ENCODE data around the gene ASCL3.
"Not testable (repeated sequence)": the region's sequence is repeated elsewhere in the genome, so short reads cannot be mapped to it uniquely, and the experiment has no call there.

Gene ASCL3, protein sequence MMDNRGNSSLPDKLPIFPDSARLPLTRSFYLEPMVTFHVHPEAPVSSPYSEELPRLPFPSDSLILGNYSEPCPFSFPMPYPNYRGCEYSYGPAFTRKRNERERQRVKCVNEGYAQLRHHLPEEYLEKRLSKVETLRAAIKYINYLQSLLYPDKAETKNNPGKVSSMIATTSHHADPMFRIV

DNA sequence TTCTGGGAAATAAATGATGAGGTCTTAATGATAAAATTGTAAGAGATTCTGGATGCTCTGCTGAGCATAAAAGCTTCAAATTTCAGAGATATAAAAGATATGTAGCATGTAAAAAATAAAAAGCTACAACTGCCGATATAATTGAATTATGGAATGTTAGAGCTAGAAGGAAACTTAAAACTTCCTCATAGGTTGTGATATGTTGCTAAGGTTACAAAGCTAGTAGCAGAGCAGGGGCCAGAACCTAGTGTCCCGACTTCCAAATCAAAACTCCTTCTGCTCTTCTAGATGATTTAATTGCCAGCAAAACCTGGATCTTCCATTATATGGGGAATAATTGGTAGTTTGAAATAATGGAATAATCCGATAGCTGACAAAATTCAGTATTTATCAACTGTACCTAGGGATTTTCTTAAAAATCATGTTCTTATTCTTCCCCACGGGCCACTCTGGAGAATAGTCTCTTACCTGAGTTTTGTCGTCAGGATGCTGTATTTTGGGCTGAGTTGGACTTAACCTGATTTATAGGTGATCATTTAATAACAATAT is at the start of gene ASCL3:
Gene ASCL3 (minus strand): TSS at position 499 of the 549 bp plus-strand sequence. CDS start 4,855 bp downstream, outside the sequence.
- H3K36me3 ChIP-seq (ENCODE audit: control insufficient read depth, insufficient read depth, low read length) = no peaks in the 10 kb centered on the region
- WGBS (ENCODE audit: insufficient coverage, insufficient read length) = no CpG with 5 or more reads among the region's 5 CpGs
- H3K27me3 ChIP-seq (ENCODE audit: control insufficient read depth, insufficient read depth, low read length) = no peaks in the 10 kb centered on the region
- no peaks in the 10 kb centered on the region for H3K4me1 ChIP-seq (ENCODE audit: control insufficient read depth, insufficient read depth, low read length)
- no peak for DNase-seq (ENCODE audit: low read depth, low spot score)
- H3K4me3 ChIP-seq (ENCODE audit: low read length) = no peak within 1 kb of the TSS
- H3K9me3 ChIP-seq (ENCODE audit: control insufficient read depth, insufficient read depth, low read length) = no peaks in the 10 kb centered on the region
- H3K27ac ChIP-seq (ENCODE audit: low read length) = no peak within 1 kb of the TSS

DNA sequence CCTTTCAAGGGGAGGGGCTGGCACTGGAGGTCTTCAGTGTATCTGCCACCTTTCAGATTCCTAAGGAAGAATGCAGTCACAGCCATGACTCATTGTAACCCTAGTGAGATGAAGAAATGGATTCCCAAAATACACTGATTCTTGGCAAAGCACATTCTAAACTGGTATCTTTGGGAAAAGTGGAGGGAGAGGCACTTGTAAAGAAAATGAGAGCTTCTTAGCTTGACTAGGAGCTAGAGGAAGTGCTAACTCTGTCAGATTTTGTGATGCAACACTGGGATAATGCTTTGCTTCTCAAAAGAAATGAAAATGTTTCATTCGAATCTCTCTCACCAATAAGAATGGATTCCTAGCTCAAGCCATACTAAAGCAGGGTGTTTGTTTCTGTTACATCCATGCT is 46.6 kb upstream of the ASCL3 start:
- WGBS (ENCODE audit: insufficient coverage, insufficient read length) = no CpG with 5 or more reads among the region's 1 CpG
- no peak overlapping the region for H3K4me3 ChIP-seq (ENCODE audit: low read length)
- DNase-seq (ENCODE audit: low read depth, low spot score) = no peak

DNA sequence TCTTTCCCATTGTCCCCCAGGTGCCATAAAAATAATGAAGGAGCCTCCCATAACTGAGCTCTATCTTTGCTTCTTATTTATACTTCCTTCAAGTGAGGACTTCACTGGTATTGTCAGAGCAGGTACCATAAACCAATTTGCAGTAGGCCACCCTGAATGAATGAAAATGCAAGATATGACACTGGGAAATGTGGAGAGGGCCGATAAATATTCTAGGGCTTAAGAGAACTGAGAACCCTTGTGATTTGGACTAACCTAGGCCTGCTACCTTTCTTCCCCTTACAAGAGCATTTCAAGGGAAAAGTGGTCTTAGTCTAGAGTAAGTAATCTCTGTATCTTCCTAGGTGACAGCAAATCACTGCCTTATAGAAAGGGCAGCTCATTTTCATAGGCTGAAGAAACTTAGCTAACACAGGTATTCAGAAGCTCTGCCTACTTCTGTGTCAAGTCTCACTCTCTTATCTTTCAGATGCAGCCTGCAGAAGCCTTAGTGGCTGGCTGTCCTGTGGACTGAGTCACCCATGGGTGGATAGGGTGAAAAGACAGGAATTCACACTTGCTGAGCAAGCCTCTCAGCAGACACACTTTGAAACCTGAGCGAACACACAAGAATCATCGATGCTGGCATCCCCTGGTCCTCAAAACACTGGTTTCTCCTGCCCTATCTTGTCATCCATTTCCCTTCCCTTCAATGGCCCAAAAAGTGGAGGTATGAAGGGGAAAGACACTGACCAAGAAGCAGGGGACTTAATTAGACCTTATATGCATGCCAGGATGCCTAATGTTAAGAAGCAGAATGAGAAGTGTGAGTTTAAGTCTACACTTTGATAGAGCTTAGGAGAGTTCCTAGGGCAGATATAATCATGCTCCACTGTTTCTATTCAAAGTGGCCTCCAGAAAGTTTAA is 45.8 kb upstream of the ASCL3 start:
- no peaks in the 10 kb centered on the region for H3K27me3 ChIP-seq (ENCODE audit: control insufficient read depth, insufficient read depth, low read length)
- WGBS (ENCODE audit: insufficient coverage, insufficient read length) = no CpG with 5 or more reads among the region's 3 CpGs
- H3K4me1 ChIP-seq (ENCODE audit: control insufficient read depth, insufficient read depth, low read length) = no peaks in the 10 kb centered on the region
- no peaks in the 10 kb centered on the region for H3K9me3 ChIP-seq (ENCODE audit: control insufficient read depth, insufficient read depth, low read length)
- H3K4me3 ChIP-seq (ENCODE audit: low read length) = no peak overlapping the region
- DNase-seq (ENCODE audit: low read depth, low spot score) = no peak
- no peaks in the 10 kb centered on the region for H3K36me3 ChIP-seq (ENCODE audit: control insufficient read depth, insufficient read depth, low read length)
- no peak overlapping the region for H3K27ac ChIP-seq (ENCODE audit: low read length)

More for the DNA sequence above, 46.6 kb upstream of the ASCL3 start:
- H3K9me3 ChIP-seq (ENCODE audit: control insufficient read depth, insufficient read depth, low read length) = no peaks in the 10 kb centered on the region
- H3K36me3 ChIP-seq (ENCODE audit: control insufficient read depth, insufficient read depth, low read length) = no peaks in the 10 kb centered on the region
- no peaks in the 10 kb centered on the region for H3K4me1 ChIP-seq (ENCODE audit: control insufficient read depth, insufficient read depth, low read length)
- no peak overlapping the region for H3K27ac ChIP-seq (ENCODE audit: low read length)
- H3K27me3 ChIP-seq (ENCODE audit: control insufficient read depth, insufficient read depth, low read length) = no peaks in the 10 kb centered on the region

DNA sequence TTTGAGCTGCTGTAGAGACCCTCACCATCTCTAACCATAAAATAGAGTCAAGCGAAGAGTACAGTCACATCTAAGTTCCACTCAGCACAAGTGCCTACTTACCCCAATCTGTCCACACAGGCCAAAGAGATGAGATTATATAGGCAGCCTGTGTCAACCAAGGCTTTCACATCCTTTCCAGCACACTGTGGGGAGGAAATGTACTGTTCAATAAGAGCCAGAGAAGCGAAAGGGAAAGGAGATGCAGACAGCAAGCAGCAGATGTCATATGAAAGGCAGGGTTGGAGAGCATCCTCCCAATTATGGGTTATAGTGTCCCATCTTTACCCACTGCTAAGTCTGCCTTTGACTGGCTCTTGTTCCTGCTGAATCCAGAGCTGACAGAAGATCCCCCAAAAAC is 44.6 kb upstream of the ASCL3 start:
- no peaks in the 10 kb centered on the region for H3K4me1 ChIP-seq (ENCODE audit: control insufficient read depth, insufficient read depth, low read length)
- DNase-seq (ENCODE audit: low read depth, low spot score) = no peak
- H3K4me3 ChIP-seq (ENCODE audit: low read length) = no peak overlapping the region
- no peak overlapping the region for H3K27ac ChIP-seq (ENCODE audit: low read length)
- no peaks in the 10 kb centered on the region for H3K9me3 ChIP-seq (ENCODE audit: control insufficient read depth, insufficient read depth, low read length)
- no CpG with 5 or more reads among the region's 2 CpGs for whole genome bisulfite sequencing (ENCODE audit: insufficient coverage, insufficient read length)
- no peaks in the 10 kb centered on the region for H3K27me3 ChIP-seq (ENCODE audit: control insufficient read depth, insufficient read depth, low read length)
- H3K36me3 ChIP-seq (ENCODE audit: control insufficient read depth, insufficient read depth, low read length) = no peaks in the 10 kb centered on the region

DNA sequence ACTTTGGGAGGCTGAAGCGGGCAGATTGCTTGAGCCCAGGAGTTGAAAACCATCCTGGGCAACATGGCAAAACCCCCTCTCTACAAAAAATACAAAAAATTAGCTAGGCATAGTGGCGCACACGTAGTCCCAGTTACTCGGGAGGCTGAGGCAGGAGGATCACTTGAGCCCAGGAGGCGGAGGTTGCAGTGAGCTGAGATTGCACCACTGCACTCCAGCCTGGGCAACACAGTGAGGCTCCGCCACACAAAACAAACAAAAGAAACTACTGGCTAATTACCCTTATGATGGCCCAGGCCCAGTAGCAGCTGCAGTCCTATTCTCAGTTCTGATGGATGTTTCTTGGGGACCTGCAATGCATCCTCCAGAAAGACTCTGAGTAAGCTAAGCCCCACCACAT is 44.0 kb upstream of the ASCL3 start:
- not testable (repeated sequence) for H3K27me3 ChIP-seq (ENCODE audit: control insufficient read depth, insufficient read depth, low read length); DNase-seq (ENCODE audit: low read depth, low spot score); H3K9me3 ChIP-seq (ENCODE audit: control insufficient read depth, insufficient read depth, low read length); H3K4me1 ChIP-seq (ENCODE audit: control insufficient read depth, insufficient read depth, low read length); H3K27ac ChIP-seq (ENCODE audit: low read length); H3K36me3 ChIP-seq (ENCODE audit: control insufficient read depth, insufficient read depth, low read length); H3K4me3 ChIP-seq (ENCODE audit: low read length)
- no CpG with 5 or more reads among the region's 6 CpGs for WGBS (ENCODE audit: insufficient coverage, insufficient read length)

DNA sequence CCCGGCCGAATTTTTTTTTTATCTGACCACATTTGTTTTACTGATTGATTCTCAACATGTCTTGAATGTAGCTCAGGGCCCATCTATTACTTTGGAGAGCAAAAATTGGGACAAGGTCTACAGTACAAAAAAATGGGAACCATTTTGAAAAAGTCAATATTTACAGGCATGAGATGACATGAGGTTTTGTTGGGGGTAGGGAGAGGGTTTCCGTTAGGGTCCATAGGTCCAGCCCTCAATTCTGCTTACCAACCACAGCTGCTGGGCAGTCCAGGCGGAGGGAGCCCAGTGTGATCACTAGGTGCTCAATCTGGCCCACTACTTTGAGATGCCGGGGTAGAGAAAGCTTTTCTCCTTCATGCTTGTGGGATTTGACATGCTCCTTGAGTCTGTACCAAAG is 42.6 kb upstream of the ASCL3 start:
- Histone ChIP-seq H3K27ac (ENCODE audit: low read length) (no peak overlapping the region), H3K4me3 (ENCODE audit: low read length) (no peak overlapping the region), H3K36me3 (ENCODE audit: control insufficient read depth, insufficient read depth, low read length) (no peaks in the 10 kb centered on the region), H3K9me3 (ENCODE audit: control insufficient read depth, insufficient read depth, low read length) (no peaks in the 10 kb centered on the region), H3K27me3 (ENCODE audit: control insufficient read depth, insufficient read depth, low read length) (no peaks in the 10 kb centered on the region), H3K4me1 (ENCODE audit: control insufficient read depth, insufficient read depth, low read length) (no peaks in the 10 kb centered on the region)
- DNase-seq (ENCODE audit: low read depth, low spot score) = no peak
- WGBS (ENCODE audit: insufficient coverage, insufficient read length) = no CpG with 5 or more reads among the region's 5 CpGs

DNA sequence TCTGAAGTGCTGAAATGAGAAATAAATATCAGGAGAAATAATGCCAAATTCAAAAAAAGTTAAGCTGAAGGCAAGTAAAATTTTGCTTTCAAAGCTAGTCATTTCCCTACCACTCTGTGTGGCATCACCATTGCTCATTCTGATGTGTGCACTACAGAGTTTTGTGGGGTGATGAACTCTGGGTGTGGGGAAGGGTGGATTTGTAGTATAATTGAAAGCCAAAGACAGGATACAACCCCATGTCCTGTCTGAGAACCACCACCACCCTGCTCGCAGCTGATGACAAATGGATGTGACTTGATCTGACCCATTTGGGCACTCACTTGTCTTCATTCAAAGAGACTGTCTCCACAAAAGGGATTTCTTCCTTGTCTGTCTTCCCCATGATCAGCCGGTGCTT is 40.7 kb upstream of the ASCL3 start:
- Histone ChIP-seq H3K4me3 (ENCODE audit: low read length) (no peak overlapping the region), H3K27ac (ENCODE audit: low read length) (no peak overlapping the region), H3K27me3 (ENCODE audit: control insufficient read depth, insufficient read depth, low read length) (no peaks in the 10 kb centered on the region), H3K9me3 (ENCODE audit: control insufficient read depth, insufficient read depth, low read length) (no peaks in the 10 kb centered on the region), H3K4me1 (ENCODE audit: control insufficient read depth, insufficient read depth, low read length) (no peaks in the 10 kb centered on the region), H3K36me3 (ENCODE audit: control insufficient read depth, insufficient read depth, low read length) (no peaks in the 10 kb centered on the region)
- no CpG with 5 or more reads among the region's 2 CpGs for WGBS (ENCODE audit: insufficient coverage, insufficient read length)
- DNase-seq (ENCODE audit: low read depth, low spot score) = no peak

DNA sequence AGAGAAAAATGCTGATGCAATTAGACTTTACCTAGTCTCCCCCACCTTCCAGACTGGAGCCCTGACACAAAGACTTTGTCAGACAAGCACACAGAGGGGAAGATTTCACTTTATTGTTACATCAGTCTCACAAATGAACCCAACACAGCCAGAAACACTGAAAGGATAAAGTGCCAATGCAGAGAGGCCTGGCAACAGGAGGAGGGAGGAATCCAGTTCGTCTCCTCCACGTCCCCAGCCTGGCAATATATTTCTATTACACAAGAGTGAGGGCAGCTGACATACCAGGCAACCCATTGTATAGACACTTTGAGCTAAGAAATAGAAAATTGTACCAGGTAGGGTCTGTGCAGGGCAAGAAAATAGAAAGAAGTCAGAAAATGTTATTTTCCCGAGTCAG is 37.7 kb upstream of the ASCL3 start:
- no CpG with 5 or more reads among the region's 3 CpGs for WGBS (ENCODE audit: insufficient coverage, insufficient read length)
- Histone ChIP-seq H3K4me3 (ENCODE audit: low read length) (no peak overlapping the region), H3K4me1 (ENCODE audit: control insufficient read depth, insufficient read depth, low read length) (no peaks in the 10 kb centered on the region), H3K9me3 (ENCODE audit: control insufficient read depth, insufficient read depth, low read length) (no peaks in the 10 kb centered on the region), H3K27ac (ENCODE audit: low read length) (no peak overlapping the region), H3K36me3 (ENCODE audit: control insufficient read depth, insufficient read depth, low read length) (no peaks in the 10 kb centered on the region), H3K27me3 (ENCODE audit: control insufficient read depth, insufficient read depth, low read length) (no peaks in the 10 kb centered on the region)
- no peak for DNase-seq (ENCODE audit: low read depth, low spot score)

DNA sequence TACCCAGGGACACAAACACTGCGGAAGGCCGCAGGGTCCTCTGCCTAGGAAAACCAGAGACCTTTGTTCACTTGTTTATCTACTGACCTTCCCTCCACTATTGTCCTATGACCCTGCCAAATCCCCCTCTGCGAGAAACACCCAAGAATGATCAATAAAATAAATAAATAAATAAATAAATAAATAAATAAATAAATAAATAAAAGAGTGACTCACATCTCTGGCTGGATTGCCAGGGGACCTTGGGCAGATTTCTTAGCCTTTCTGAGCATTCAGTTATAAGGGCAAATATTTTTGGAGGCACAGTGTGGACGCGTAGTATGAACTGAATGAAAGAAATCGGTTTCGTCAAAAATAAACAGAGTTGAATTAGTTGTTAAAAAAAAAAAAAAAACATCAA is 36.5 kb upstream of the ASCL3 start:
- H3K36me3 ChIP-seq (ENCODE audit: control insufficient read depth, insufficient read depth, low read length); H3K4me3 ChIP-seq (ENCODE audit: low read length); H3K27me3 ChIP-seq (ENCODE audit: control insufficient read depth, insufficient read depth, low read length); H3K9me3 ChIP-seq (ENCODE audit: control insufficient read depth, insufficient read depth, low read length); H3K4me1 ChIP-seq (ENCODE audit: control insufficient read depth, insufficient read depth, low read length); DNase-seq (ENCODE audit: low read depth, low spot score); H3K27ac ChIP-seq (ENCODE audit: low read length): not testable (repeated sequence)
- no CpG with 5 or more reads among the region's 7 CpGs for WGBS (ENCODE audit: insufficient coverage, insufficient read length)

DNA sequence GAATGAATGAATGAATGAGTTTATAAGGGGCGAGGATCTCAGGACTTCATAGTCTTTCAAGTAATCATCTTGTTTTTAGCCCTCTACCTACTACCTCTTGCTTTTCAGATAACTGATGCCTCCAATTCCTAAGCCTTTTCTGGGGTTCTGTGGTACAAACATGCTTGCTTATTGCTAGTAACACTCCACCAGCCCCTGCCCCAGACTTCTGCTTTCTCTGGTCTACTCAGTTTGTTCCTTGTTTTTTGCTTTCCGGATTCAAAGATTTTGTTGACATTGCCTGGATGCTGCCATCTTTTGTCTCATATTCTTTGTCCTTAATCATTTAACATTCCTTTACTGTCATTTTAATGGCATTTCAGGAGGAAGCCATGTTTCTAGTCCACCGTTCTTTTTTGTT is 30.3 kb upstream of the ASCL3 start:
- Histone ChIP-seq H3K4me3 (ENCODE audit: low read length) (no peak overlapping the region), H3K9me3 (ENCODE audit: control insufficient read depth, insufficient read depth, low read length) (no peaks in the 10 kb centered on the region), H3K27me3 (ENCODE audit: control insufficient read depth, insufficient read depth, low read length) (no peaks in the 10 kb centered on the region), H3K27ac (ENCODE audit: low read length) (no peak overlapping the region), H3K4me1 (ENCODE audit: control insufficient read depth, insufficient read depth, low read length) (no peaks in the 10 kb centered on the region), H3K36me3 (ENCODE audit: control insufficient read depth, insufficient read depth, low read length) (no peaks in the 10 kb centered on the region)
- no peak for DNase-seq (ENCODE audit: low read depth, low spot score)
- WGBS (ENCODE audit: insufficient coverage, insufficient read length) = no CpG with 5 or more reads among the region's 3 CpGs

Measured in iPS DF 6.9 (cell line).